Progenitor cell of endocrine pancreas (in vitro differentiated cells): ENCODE measurements around the gene MRE11. TPM values are rescaled to one million over a fixed set of nuclear protein-coding genes. Genes with fewer than 3 reads are reported as not detected.

Experiments
- DNase-seq: peaks from one replicate; pipeline ENCODE4 v3.0.0; 2021; ENCODE audit warnings: low spot score; ENCODE audit not compliant: unreplicated experiment
- H3K27ac Mint-ChIP-seq: 2 replicates; pipeline ENCODE4 v1.8.0; 2021; ENCODE audit warnings: mild to moderate bottlenecking, moderate library complexity, mixed read lengths
- H3K27me3 Mint-ChIP-seq: 2 replicates; pipeline ENCODE4 v1.8.0; 2021; ENCODE audit warnings: mixed read lengths
- H3K36me3 Mint-ChIP-seq: 2 replicates; pipeline ENCODE4 v1.8.0; 2022; ENCODE audit warnings: mixed read lengths; ENCODE audit not compliant: insufficient read depth
- H3K4me1 Mint-ChIP-seq: 2 replicates; pipeline ENCODE4 v1.8.0; 2021; ENCODE audit warnings: low read depth, mixed read lengths
- H3K4me3 Mint-ChIP-seq: 2 replicates; pipeline ENCODE4 v1.8.0; 2021; ENCODE audit warnings: low read depth, mild to moderate bottlenecking, moderate library complexity, mixed read lengths
- H3K9me3 Mint-ChIP-seq: 2 replicates; pipeline ENCODE4 v1.8.0; 2021; ENCODE audit warnings: low read depth, mixed read lengths
- total RNA-seq: library from RNA; stranded (reverse); gene quantifications from 2 replicates; pipeline ENCODE4 v1.2.1, GENCODE V29; 2021
- TF ChIP-seq, protein P1 (sequence below): fragments of 200-600 bp; sonication (generic); IDR thresholded peaks from one replicate; pipeline ENCODE4 v1.5.0; 2021; ENCODE audit warnings: antibody characterized with exemption, mild to moderate bottlenecking; ENCODE audit not compliant: unreplicated experiment

The MRE11 gene
- total RNA-seq, 1 donor from 2014 or later = 35.1 TPM

DNA sequence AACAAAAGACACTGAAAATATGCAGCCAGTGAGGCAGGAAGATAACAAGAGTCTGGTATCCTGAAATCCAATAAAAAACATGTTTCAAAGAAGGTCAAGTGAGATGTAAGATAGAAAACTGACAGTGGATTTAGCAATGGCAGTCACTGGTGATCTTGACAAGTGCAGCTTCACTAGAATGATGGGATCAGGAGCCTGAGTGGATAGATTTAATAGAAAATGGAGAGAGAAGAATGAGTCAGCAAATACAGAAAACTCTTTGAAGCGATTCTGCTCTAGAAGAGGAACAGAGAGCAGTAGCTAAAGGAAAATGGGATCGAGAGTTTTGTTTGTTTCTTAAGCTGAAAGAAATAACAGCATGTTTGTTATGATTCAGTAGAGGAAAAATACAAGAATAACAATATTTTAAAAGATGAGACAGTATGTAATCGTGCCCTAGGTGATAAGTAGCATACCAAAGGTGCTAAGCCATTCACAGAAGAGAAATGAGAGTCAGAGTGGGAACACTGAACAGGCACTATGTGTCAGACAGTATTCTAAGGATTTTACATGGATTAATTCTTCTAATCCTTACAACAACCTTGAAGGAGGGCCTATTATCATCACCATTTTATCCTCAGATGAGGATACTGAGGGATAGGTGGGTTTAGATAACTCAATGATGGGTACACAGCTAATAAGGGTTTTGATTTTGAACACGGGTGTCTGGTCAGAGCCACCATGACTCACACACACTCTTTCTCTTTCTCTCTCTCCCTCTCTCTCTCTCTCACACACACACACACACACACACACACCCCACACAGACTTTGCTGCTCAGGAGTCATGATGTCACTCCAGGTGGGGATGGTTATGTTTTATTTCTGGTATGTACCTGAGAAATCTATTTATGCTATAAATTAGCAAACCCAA, 36.3 kb downstream of the MRE11 start:
- Mint-ChIP-seq H3K4me1 (peaks cover 4% of the 10 kb centered on the region), H3K4me3 (no peak overlapping the region), H3K9me3 (no peaks in the 10 kb centered on the region), H3K27ac (peak overlapping the region; percentile 68), H3K36me3 (peaks cover 26% of the 10 kb centered on the region), H3K27me3 (peaks cover 3% of the 10 kb centered on the region)
- TF ChIP-seq, protein P1, sequence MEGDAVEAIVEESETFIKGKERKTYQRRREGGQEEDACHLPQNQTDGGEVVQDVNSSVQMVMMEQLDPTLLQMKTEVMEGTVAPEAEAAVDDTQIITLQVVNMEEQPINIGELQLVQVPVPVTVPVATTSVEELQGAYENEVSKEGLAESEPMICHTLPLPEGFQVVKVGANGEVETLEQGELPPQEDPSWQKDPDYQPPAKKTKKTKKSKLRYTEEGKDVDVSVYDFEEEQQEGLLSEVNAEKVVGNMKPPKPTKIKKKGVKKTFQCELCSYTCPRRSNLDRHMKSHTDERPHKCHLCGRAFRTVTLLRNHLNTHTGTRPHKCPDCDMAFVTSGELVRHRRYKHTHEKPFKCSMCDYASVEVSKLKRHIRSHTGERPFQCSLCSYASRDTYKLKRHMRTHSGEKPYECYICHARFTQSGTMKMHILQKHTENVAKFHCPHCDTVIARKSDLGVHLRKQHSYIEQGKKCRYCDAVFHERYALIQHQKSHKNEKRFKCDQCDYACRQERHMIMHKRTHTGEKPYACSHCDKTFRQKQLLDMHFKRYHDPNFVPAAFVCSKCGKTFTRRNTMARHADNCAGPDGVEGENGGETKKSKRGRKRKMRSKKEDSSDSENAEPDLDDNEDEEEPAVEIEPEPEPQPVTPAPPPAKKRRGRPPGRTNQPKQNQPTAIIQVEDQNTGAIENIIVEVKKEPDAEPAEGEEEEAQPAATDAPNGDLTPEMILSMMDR = no peak
- DNase-seq = no peak

DNA sequence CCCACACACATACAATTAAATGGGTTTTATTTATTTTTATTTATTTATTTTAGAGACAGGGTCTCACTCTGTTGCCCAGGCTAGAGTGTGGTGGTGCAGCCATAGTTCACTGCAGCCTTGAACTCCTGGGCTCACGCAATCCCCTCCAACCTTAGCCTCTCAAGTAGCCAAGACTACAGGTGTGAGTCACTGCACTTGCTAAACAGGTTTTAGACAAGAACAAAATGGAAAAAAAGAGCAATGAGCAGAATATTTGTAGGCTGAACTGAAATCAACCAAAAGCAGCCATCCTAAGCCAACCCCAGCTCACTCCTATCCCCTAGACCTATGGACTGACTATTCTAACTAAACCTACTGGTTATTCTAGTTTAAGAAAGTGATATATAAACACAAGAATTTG, 37.8 kb downstream of the MRE11 start:
- Mint-ChIP-seq H3K36me3 (peaks cover 20% of the 10 kb centered on the region), H3K9me3 (no peaks in the 10 kb centered on the region), H3K27me3 (peaks cover 5% of the 10 kb centered on the region), H3K27ac (no peak overlapping the region), H3K4me1 (peaks cover 4% of the 10 kb centered on the region), H3K4me3 (no peak overlapping the region)
- TF ChIP-seq, protein P1 = no peak
- DNase-seq = no peak

DNA sequence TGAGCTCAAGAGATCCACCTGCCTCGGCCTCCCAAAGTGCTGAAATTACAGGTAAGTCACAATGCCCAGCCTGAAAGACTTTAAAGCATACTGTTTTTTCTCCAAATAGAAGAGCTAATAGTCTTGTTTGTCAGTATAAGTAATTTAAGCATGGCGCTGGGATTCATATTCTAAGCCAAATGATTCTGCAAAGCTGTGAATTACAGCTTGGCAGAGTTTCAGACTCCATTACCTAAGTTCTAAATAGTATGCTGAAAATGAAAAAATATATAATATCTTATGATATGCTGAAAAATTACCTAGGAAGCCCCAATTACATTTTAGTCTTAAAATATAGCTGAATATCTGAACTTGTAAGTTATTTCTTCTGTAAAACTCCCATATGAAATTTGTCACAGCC, 39.3 kb downstream of the MRE11 start:
- Mint-ChIP-seq H3K27me3 (peaks cover 7% of the 10 kb centered on the region), H3K4me1 (peaks cover 12% of the 10 kb centered on the region), H3K36me3 (peaks cover 11% of the 10 kb centered on the region), H3K27ac (no peak overlapping the region), H3K9me3 (no peaks in the 10 kb centered on the region), H3K4me3 (no peak overlapping the region)
- TF ChIP-seq, protein P1 = no peak
- no peak for DNase-seq

DNA sequence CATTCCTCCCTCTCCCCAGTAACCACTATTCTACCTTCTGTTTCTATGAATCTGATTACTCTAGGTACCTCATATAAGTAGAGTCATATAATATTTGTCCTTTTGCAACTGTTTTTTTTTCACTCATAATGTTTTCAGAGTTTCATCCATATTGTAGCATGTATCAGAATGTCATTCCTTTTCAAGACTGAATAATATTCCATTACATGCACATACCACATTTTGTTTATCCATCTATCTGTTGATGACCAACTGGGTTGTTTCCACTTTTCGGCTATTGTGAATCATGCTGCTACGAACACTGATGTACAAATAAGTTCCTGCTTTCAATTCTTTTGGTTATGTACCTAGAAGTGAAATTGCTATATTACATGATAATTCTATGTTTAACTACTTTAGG, 40.7 kb downstream of the MRE11 start:
- Mint-ChIP-seq H3K27ac (no peak overlapping the region), H3K4me3 (no peak overlapping the region), H3K27me3 (peaks cover 12% of the 10 kb centered on the region), H3K4me1 (peaks cover 13% of the 10 kb centered on the region), H3K36me3 (peaks cover 10% of the 10 kb centered on the region), H3K9me3 (no peaks in the 10 kb centered on the region)
- DNase-seq = no peak
- TF ChIP-seq, protein P1 = no peak

DNA sequence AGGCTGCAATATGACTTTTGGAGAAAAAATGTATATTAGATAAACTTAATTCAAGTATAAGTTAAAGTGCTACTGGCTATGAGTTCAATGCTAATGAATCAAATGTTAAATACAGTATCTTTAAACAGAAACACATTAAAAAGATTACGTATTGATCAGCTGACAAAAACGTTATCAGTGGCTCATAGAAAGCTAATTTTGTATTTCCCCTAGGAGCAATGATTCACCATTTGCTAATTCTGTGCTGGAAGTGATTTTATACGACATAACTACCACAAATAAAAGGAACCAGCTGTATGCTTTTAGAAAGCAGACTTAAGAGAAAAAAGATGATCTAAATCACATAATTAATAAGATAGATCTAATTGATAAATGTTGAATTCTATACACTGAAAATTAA, 43.6 kb downstream of the MRE11 start:
- H3K27me3 Mint-ChIP-seq = peaks cover 15% of the 10 kb centered on the region
- TF ChIP-seq, protein P1 = no peak
- no peak overlapping the region for H3K27ac Mint-ChIP-seq
- no peak overlapping the region for H3K4me3 Mint-ChIP-seq
- DNase-seq = no peak
- H3K4me1 Mint-ChIP-seq = peaks cover 9% of the 10 kb centered on the region
- H3K36me3 Mint-ChIP-seq = peaks cover 13% of the 10 kb centered on the region
- H3K9me3 Mint-ChIP-seq = no peaks in the 10 kb centered on the region
